GM18507 (cell line): ENCODE measurements around the gene ACSL1.
A peak's percentile ranks its signal among the peaks of the same experiment; 100 is the strongest.

Source experiments
- DNase-seq: peaks from one replicate; pipeline ENCODE4 v3.0.0; 2011; ENCODE audit warnings: low read depth; ENCODE audit not compliant: insufficient read length; ENCODE audit errors: extremely low spot score
- FAIRE-seq: peaks from 2 replicates; lab custom pipeline; 2011; peaks lifted over from hg19 to GRCh38; lab: Jason Lieb, UNC

The ACSL1 gene

GRCh38 chr4:184768296-184768695, 57.5 kb downstream of the ACSL1 start:
- DNase-seq (no peak), FAIRE-seq (no peak)

- DNase-seq, result no peak
- FAIRE-seq, result no peak
Measured at GRCh38 chr4:184766446-184766845, 59.3 kb downstream of the ACSL1 start.

- FAIRE-seq (peak; percentile 24), DNase-seq (no peak)
Measured at GRCh38 chr4:184765473-184766340, 60.1 kb downstream of the ACSL1 start.

- DNase-seq (no peak), FAIRE-seq (no peak)
Measured at GRCh38 chr4:184764601-184765000, 61.2 kb downstream of the ACSL1 start.

GRCh38 chr4:184763150-184763780, 62.5 kb downstream of the ACSL1 start:
- DNase-seq, result no peak
- FAIRE-seq, result no peak

- peak; percentile 37 for DNase-seq
- FAIRE-seq, result peak; percentile 87
Measured at GRCh38 chr4:184762100-184762499, 63.7 kb downstream of the ACSL1 start.

GRCh38 chr4:184760681-184761080, 65.1 kb downstream of the ACSL1 start:
- no peak for FAIRE-seq
- no peak for DNase-seq

GRCh38 chr4:184757810-184758209, 68.0 kb downstream of the ACSL1 start:
- FAIRE-seq (no peak), DNase-seq (no peak)

GRCh38 chr4:184756399-184756798, 69.4 kb downstream of the ACSL1 start:
- no peak for DNase-seq
- FAIRE-seq, result no peak

GRCh38 chr4:184755278-184755677, 70.5 kb downstream of the ACSL1 start:
- DNase-seq, result no peak
- FAIRE-seq, result no peak

- DNase-seq, result no peak
- no peak for FAIRE-seq
Measured at GRCh38 chr4:184752496-184753275, 73.1 kb downstream of the ACSL1 start.

GRCh38 chr4:184751585-184751956, 74.2 kb downstream of the ACSL1 start:
- no peak for DNase-seq
- no peak for FAIRE-seq

- FAIRE-seq (no peak), DNase-seq (no peak)
Measured at GRCh38 chr4:184750926-184751584, 74.7 kb downstream of the ACSL1 start.

GRCh38 chr4:184748251-184748652, 77.5 kb downstream of the ACSL1 start:
- DNase-seq (no peak), FAIRE-seq (no peak)

GRCh38 chr4:184747034-184747830, 78.5 kb downstream of the ACSL1 start:
- no peak for DNase-seq
- no peak for FAIRE-seq

GRCh38 chr4:184745831-184746795, 79.7 kb downstream of the ACSL1 start:
- peak; percentile 91 for FAIRE-seq
- DNase-seq, result peak; percentile 62

GRCh38 chr4:184744236-184744635, 81.5 kb downstream of the ACSL1 start:
- DNase-seq (no peak), FAIRE-seq (no peak)

GRCh38 chr4:184743650-184744049, 82.1 kb downstream of the ACSL1 start:
- FAIRE-seq (no peak), DNase-seq (no peak)
